Stomach (tissue), 9 donors: ENCODE data around the gene DOCK9. TPM values are rescaled to one million over a fixed set of nuclear protein-coding genes. Genes with fewer than 3 reads are reported as not detected.

Experiments used
- DNase-seq, 2 donors: peaks; one replicate each; pipeline versions ENCODE4 v3.0.0 to v3.0.0-alpha.2; 2013 to 2019
- H3K27ac ChIP-seq, 5 donors: fragments of 200-600 bp in 4 of 5; sonication (generic) in 4 of 5; one replicate each; pipeline ENCODE4 v1.5.1; 2013 to 2019; ENCODE audit warnings: mild to moderate bottlenecking in 1 of 5, moderate library complexity in 1 of 5
- H3K27me3 ChIP-seq, 3 donors: fragments of 200-600 bp; sonication (generic); one replicate each; pipeline ENCODE4 v1.5.1; 2017 to 2019; ENCODE audit warnings: mixed run types in 1 of 3
- H3K36me3 ChIP-seq, 4 donors: fragments of 200-600 bp; sonication (generic); 1 replicate in 3 of 4; 2 replicates in 1 of 4; pipeline ENCODE4 v1.5.1; 2016 to 2019
- H3K4me1 ChIP-seq, 4 donors: fragments of 200-600 bp; sonication (generic); one replicate each; pipeline ENCODE4 v1.5.1; 2016 to 2019
- H3K4me3 ChIP-seq, 4 donors: fragments of 200-600 bp; sonication (generic) in 3 of 4; one replicate each; pipeline ENCODE4 v1.5.1; 2016 to 2019; ENCODE audit warnings: mild to moderate bottlenecking in 1 of 4
- H3K9me3 ChIP-seq, 4 donors: fragments of 200-600 bp; sonication (generic); one replicate each; pipeline ENCODE4 v1.5.1; 2016 to 2019
- EP300 ChIP-seq: sonication (generic); formaldehyde crosslinking; IDR thresholded peaks from one replicate; pipeline ENCODE4 v1.6.1; 2017; ENCODE audit warnings: antibody characterized with exemption
- POLR2A ChIP-seq, 4 donors: fragments of 450-650 bp; IDR thresholded peaks; one replicate each; pipeline ENCODE4 v1.6.1; 2016; ENCODE audit warnings: antibody characterized with exemption in 4 of 4, control low read depth in 2 of 4, mild to moderate bottlenecking in 1 of 4, moderate library complexity in 1 of 4
- POLR2AphosphoS5 ChIP-seq, 3 donors: sonication (generic); formaldehyde crosslinking; IDR thresholded peaks; one replicate each; pipeline ENCODE4 v1.6.1; 2016; ENCODE audit warnings: antibody characterized with exemption in 3 of 3
- WGBS, 5 donors: extraction: QIAGEN DNeasy Blood & Tissue Kit in 3 of 5; methylation state at CpG; one replicate each; pipeline versions ENCODE4 v1.1.5 to v1.1.7; 2013 to 2018; 5-methylcytosine and 5-hydroxymethylcytosine counted together
- intact Hi-C: fragments of 100-400 bp; cut with DNase I; formaldehyde crosslinking; loops from one replicate; pipeline ENCODE4 v1.15.1; 2023; ENCODE audit warnings: low total_unique reads
- polyA plus RNA-seq, 3 donors: library from polyadenylated mRNA; stranded (reverse); fragments of 200-250 nt; gene quantifications; one replicate each; pipeline ENCODE4 v1.2.3, GENCODE V29; 2013
- total RNA-seq, 5 donors: library from RNA; depleted of rRNA; stranded (reverse); fragments of >200 nt; gene quantifications; one replicate each; pipeline versions ENCODE4 v1.1.0 to v1.2.3, GENCODE V29; 2014 to 2016
- TF ChIP-seq, protein P1 (sequence below), 7 experiments: fragments of 450-650 bp in 4 of 7; fragments of 200-600 bp in 3 of 7; sonication (generic) in 3 of 7; IDR thresholded peaks; one replicate each; pipeline ENCODE4 v1.5.1; 2016 to 2019; ENCODE audit warnings: antibody characterized with exemption in 7 of 7, control low read depth in 2 of 7, mild to moderate bottlenecking in 1 of 7
- donor health status: healthy with polysubstance abuse.
- donor health status: Bipolar disorder and iron deficiency.
- donor health status: healthy.

DOCK9 gene
- total and polyA plus RNA-seq, 8 donors = 8.7 to 97.9 (median 49.2) TPM

GRCh38 chr13:98853771-98854221 lies 124.1 kb downstream of the DOCK9 start:
- no peaks in the 10 kb centered on the region for H3K27me3 ChIP-seq
- WGBS, 5 donors = 70 to 80% (median 74%) methylated on average over 6 of the region's 6 CpGs
- intact Hi-C loops = no loop called here
- H3K4me1 ChIP-seq = peaks cover 0 to 17% (median 2%) of the 10 kb centered on the region in 4 donors
- peaks cover 0 to 55% (median 42%) of the 10 kb centered on the region in 4 donors for H3K36me3 ChIP-seq
- peak in 1 of 2 donors; percentile 31 for DNase-seq
- H3K9me3 ChIP-seq = no peaks in the 10 kb centered on the region
- no peak overlapping the region for H3K4me3 ChIP-seq
- H3K27ac ChIP-seq = no peak overlapping the region
- no peak for TF ChIP-seq POLR2AphosphoS5 (IDR thresholded peaks at IDR 0.05)
- no peak for TF ChIP-seq EP300
- no peak for TF ChIP-seq POLR2A (IDR thresholded peaks at IDR 0.05)
- TF ChIP-seq, protein P1, sequence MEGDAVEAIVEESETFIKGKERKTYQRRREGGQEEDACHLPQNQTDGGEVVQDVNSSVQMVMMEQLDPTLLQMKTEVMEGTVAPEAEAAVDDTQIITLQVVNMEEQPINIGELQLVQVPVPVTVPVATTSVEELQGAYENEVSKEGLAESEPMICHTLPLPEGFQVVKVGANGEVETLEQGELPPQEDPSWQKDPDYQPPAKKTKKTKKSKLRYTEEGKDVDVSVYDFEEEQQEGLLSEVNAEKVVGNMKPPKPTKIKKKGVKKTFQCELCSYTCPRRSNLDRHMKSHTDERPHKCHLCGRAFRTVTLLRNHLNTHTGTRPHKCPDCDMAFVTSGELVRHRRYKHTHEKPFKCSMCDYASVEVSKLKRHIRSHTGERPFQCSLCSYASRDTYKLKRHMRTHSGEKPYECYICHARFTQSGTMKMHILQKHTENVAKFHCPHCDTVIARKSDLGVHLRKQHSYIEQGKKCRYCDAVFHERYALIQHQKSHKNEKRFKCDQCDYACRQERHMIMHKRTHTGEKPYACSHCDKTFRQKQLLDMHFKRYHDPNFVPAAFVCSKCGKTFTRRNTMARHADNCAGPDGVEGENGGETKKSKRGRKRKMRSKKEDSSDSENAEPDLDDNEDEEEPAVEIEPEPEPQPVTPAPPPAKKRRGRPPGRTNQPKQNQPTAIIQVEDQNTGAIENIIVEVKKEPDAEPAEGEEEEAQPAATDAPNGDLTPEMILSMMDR (IDR thresholded peaks at IDR 0.05) = no peak

DNA sequence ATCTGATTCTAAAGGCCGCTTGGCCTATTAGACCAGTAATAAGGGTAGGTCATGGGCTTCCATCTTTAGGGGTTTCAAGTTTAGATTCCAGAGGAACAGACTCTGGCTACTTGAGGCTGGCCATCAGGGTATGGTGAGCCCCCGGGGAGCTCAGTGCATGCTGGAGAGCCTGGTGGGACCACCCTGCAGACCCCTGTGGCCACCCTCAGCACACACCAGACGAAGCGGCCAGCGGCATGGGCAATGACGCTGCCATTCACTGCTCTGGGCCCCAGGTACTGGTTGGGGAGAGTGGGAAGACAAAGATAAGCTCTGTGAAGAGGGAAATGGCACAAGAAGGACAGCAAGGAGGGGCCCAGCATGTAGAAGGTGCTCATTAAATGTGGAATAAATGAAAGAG lies 126.6 kb downstream of the DOCK9 start:
- Histone ChIP-seq H3K36me3 (peaks cover 5 to 68% (median 58%) of the 10 kb centered on the region in 4 donors), H3K27me3 (no peaks in the 10 kb centered on the region), H3K27ac (no peak overlapping the region), H3K9me3 (no peaks in the 10 kb centered on the region), H3K4me3 (no peak overlapping the region), H3K4me1 (peaks cover 0 to 5% (median 2%) of the 10 kb centered on the region in 4 donors)
- WGBS, 5 donors = 96 to 100% (median 98%) methylated on average over 4 to 6 of the region's 6 CpGs
- intact Hi-C loops = no loop called here
- no peak for DNase-seq
- no peak for TF ChIP-seq EP300

DNA sequence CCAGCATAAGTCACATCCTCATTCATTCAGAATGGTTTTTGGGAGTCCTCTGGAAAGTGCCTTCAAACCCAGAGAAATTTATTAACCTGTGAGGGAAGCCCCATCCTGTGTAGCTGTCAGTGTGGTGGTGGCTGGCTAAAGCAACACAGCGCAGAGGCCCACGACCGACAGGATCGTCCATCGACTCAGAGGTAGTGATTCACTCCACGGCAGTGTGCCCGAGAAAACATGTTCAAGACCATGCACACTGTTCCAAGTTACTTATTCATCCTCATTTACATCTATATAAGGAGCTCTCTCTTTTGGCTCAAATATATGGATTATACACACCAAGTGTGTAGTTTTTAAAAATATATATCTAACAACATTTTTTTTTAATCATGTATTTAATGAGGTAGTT lies 129.1 kb downstream of the DOCK9 start:
- Histone ChIP-seq H3K9me3 (no peaks in the 10 kb centered on the region), H3K4me3 (no peak overlapping the region), H3K27ac (no peak overlapping the region), H3K4me1 (peaks cover 0 to 3% (median 0%) of the 10 kb centered on the region in 4 donors), H3K27me3 (no peaks in the 10 kb centered on the region), H3K36me3 (peaks cover 15 to 67% (median 57%) of the 10 kb centered on the region in 4 donors)
- intact Hi-C loops = no loop called here
- WGBS, 5 donors = 91 to 97% (median 95%) methylated on average over 7 of the region's 7 CpGs
- TF ChIP-seq, protein P1 (IDR thresholded peaks at IDR 0.05) = no peak
- TF ChIP-seq EP300 (no peak), POLR2AphosphoS5 (IDR thresholded peaks at IDR 0.05) (no peak), POLR2A (IDR thresholded peaks at IDR 0.05) (no peak)
- DNase-seq = no peak

GRCh38 chr13:98847780-98848179 lies 130.1 kb downstream of the DOCK9 start:
- DNase-seq = no peak
- H3K4me1 ChIP-seq = no peaks in the 10 kb centered on the region
- intact Hi-C loops = no loop called here

DNA sequence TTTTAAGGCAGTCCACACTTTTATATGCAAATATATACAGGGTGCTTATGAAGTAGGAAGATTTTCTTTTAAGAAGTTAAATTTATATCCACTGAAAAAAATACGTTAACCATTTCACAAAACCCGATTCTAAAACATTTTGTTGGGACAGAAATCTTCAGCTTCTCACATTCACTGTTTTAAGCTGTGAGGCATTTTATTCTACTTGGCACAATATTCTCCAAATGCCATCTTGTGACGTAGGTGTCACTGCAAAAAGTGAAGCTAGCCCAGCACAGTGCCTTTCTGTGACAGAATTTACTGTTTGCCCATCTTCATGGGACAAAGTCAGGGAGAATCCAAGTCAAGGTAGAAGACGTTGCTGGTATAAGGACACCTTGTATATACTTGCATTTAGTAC lies 130.9 kb downstream of the DOCK9 start:
- 90 to 96% (median 93%) methylated on average over 4 of the region's 4 CpGs for WGBS, 5 donors
- no peaks in the 10 kb centered on the region for H3K9me3 ChIP-seq
- intact Hi-C loops = no loop called here
- H3K27ac ChIP-seq = no peak overlapping the region
- DNase-seq = no peak
- TF ChIP-seq POLR2A (IDR thresholded peaks at IDR 0.05) (no peak), EP300 (no peak), POLR2AphosphoS5 (IDR thresholded peaks at IDR 0.05) (no peak)
- TF ChIP-seq, protein P1 (IDR thresholded peaks at IDR 0.05) = no peak
- H3K36me3 ChIP-seq = peaks cover 15 to 58% (median 47%) of the 10 kb centered on the region in 4 donors
- H3K4me3 ChIP-seq = no peak overlapping the region
- H3K4me1 ChIP-seq = no peaks in the 10 kb centered on the region
- no peaks in the 10 kb centered on the region for H3K27me3 ChIP-seq

More at GRCh38 chr13:98847780-98848179, 130.1 kb downstream of the DOCK9 start:
- TF ChIP-seq POLR2AphosphoS5 (IDR thresholded peaks at IDR 0.05) = no peak
- TF ChIP-seq, protein P1 (IDR thresholded peaks at IDR 0.05) = no peak
- no peak for TF ChIP-seq POLR2A (IDR thresholded peaks at IDR 0.05)
- no peak for TF ChIP-seq EP300
- no peak overlapping the region for H3K27ac ChIP-seq
- H3K27me3 ChIP-seq = no peaks in the 10 kb centered on the region
- 67 to 74% (median 71%) methylated on average over 5 of the region's 5 CpGs for WGBS, 5 donors
- H3K9me3 ChIP-seq = no peaks in the 10 kb centered on the region
- H3K36me3 ChIP-seq = peaks cover 15 to 58% (median 47%) of the 10 kb centered on the region in 4 donors
- no peak overlapping the region for H3K4me3 ChIP-seq
